SK-N-MC (cell line): ENCODE results near the gene TRIM9.

Experiments used
- DNase-seq: peaks from one replicate; pipeline ENCODE4 v3.0.0-alpha.2; 2011; ENCODE audit warnings: low read depth, low spot score
- H3K27ac ChIP-seq: fragments of 200-600 bp; sonication (generic); 2 replicates; pipeline ENCODE4 v1.5.1; 2016; ENCODE audit warnings: mixed run types
- H3K36me3 ChIP-seq: fragments of 200-600 bp; sonication (generic); 2 replicates; pipeline ENCODE4 v1.6.1; 2017; ENCODE audit warnings: antibody characterized with exemption, low read length, mixed read lengths; ENCODE audit not compliant: insufficient read depth
- H3K4me3 ChIP-seq: fragments of 200-600 bp; sonication (generic); 2 replicates; pipeline ENCODE4 v1.5.1; 2016
- H3K9ac ChIP-seq: fragments of 200-600 bp; sonication (generic); 2 replicates; pipeline ENCODE4 v1.8.0; 2017; ENCODE audit warnings: mixed run types, mixed read lengths; ENCODE audit not compliant: insufficient read length
- H3K9me3 ChIP-seq: fragments of 200-600 bp; sonication (generic); 2 replicates; pipeline ENCODE4 v1.6.1; 2017; ENCODE audit warnings: low read depth, mild to moderate bottlenecking, antibody characterized with exemption, low read length, moderate library complexity, mixed read lengths
- EZH2 ChIP-seq: fragments of 200-600 bp; sonication (generic); IDR thresholded peaks from one replicate; pipeline ENCODE4 v1.6.1; 2017; ENCODE audit warnings: antibody characterized with exemption
- FOXP2 ChIP-seq: optimal IDR thresholded peaks from 2 replicates; pipeline ENCODE3; 2011; ENCODE audit warnings: mild to moderate bottlenecking, moderate library complexity; ENCODE audit not compliant: insufficient read depth; ENCODE audit errors: extremely low read length, control extremely low read depth
- POLR2AphosphoS5 ChIP-seq: IDR thresholded peaks from 2 replicates; pipeline ENCODE4 v1.6.1; 2012; ENCODE audit warnings: mild to moderate bottlenecking, low read depth, low read length, borderline replicate concordance

TRIM9 gene

GRCh38 chr14:51056421-51056820 is 38.5 kb downstream of the TRIM9 start:
- H3K9ac ChIP-seq, result no peak overlapping the region
- H3K4me3 ChIP-seq, result no peak overlapping the region
- DNase-seq, result no peak
- TF ChIP-seq POLR2AphosphoS5, result no peak
- no peak for TF ChIP-seq EZH2
- no peak for TF ChIP-seq FOXP2
- no peaks in the 10 kb centered on the region for H3K9me3 ChIP-seq
- no peaks in the 10 kb centered on the region for H3K36me3 ChIP-seq
- H3K27ac ChIP-seq, result no peak overlapping the region

- Histone ChIP-seq H3K27ac (no peak overlapping the region), H3K36me3 (no peaks in the 10 kb centered on the region), H3K9me3 (no peaks in the 10 kb centered on the region), H3K9ac (no peak overlapping the region), H3K4me3 (no peak overlapping the region)
- TF ChIP-seq FOXP2 (no peak), POLR2AphosphoS5 (no peak), EZH2 (no peak)
- DNase-seq, result no peak
Measured at GRCh38 chr14:51053157-51053556, 41.7 kb downstream of the TRIM9 start.

- Histone ChIP-seq H3K4me3 (no peak overlapping the region), H3K36me3 (no peaks in the 10 kb centered on the region), H3K9me3 (no peaks in the 10 kb centered on the region), H3K27ac (no peak overlapping the region), H3K9ac (no peak overlapping the region)
- DNase-seq, result no peak
- TF ChIP-seq EZH2 (no peak), POLR2AphosphoS5 (no peak), FOXP2 (no peak)
Measured at GRCh38 chr14:51044961-51045360, 49.9 kb downstream of the TRIM9 start.

- H3K4me3 ChIP-seq, result no peak overlapping the region
- no peak for TF ChIP-seq FOXP2
- TF ChIP-seq EZH2, result no peak
- no peak for TF ChIP-seq POLR2AphosphoS5
- no peaks in the 10 kb centered on the region for H3K36me3 ChIP-seq
- H3K9me3 ChIP-seq, result no peaks in the 10 kb centered on the region
- DNase-seq, result no peak
- no peak overlapping the region for H3K27ac ChIP-seq
- no peak overlapping the region for H3K9ac ChIP-seq
Measured at GRCh38 chr14:51041883-51042282, 53.0 kb downstream of the TRIM9 start.

- H3K9ac ChIP-seq, result no peak overlapping the region
- H3K27ac ChIP-seq, result no peak overlapping the region
- no peaks in the 10 kb centered on the region for H3K36me3 ChIP-seq
- H3K9me3 ChIP-seq, result no peaks in the 10 kb centered on the region
- TF ChIP-seq FOXP2 (no peak), POLR2AphosphoS5 (no peak), EZH2 (no peak)
- no peak overlapping the region for H3K4me3 ChIP-seq
- DNase-seq, result no peak
Measured at GRCh38 chr14:51041108-51041531, 53.8 kb downstream of the TRIM9 start.

- DNase-seq, result no peak
- H3K36me3 ChIP-seq, result no peaks in the 10 kb centered on the region
- no peaks in the 10 kb centered on the region for H3K9me3 ChIP-seq
- H3K4me3 ChIP-seq, result no peak overlapping the region
- no peak overlapping the region for H3K27ac ChIP-seq
- TF ChIP-seq FOXP2 (no peak), EZH2 (no peak), POLR2AphosphoS5 (no peak)
- no peak overlapping the region for H3K9ac ChIP-seq
Measured at GRCh38 chr14:51039252-51039651, 55.7 kb downstream of the TRIM9 start.

GRCh38 chr14:51035611-51036192 is 59.2 kb downstream of the TRIM9 start:
- H3K9ac ChIP-seq, result no peak overlapping the region
- H3K4me3 ChIP-seq, result no peak overlapping the region
- no peaks in the 10 kb centered on the region for H3K36me3 ChIP-seq
- DNase-seq, result peak; percentile 10
- no peak overlapping the region for H3K27ac ChIP-seq
- TF ChIP-seq FOXP2 (no peak), POLR2AphosphoS5 (no peak), EZH2 (no peak)
- no peaks in the 10 kb centered on the region for H3K9me3 ChIP-seq

- no peaks in the 10 kb centered on the region for H3K9me3 ChIP-seq
- no peak overlapping the region for H3K4me3 ChIP-seq
- H3K27ac ChIP-seq, result no peak overlapping the region
- no peaks in the 10 kb centered on the region for H3K36me3 ChIP-seq
- no peak overlapping the region for H3K9ac ChIP-seq
- no peak for DNase-seq
- TF ChIP-seq FOXP2, result no peak
- TF ChIP-seq POLR2AphosphoS5, result no peak
- TF ChIP-seq EZH2, result no peak
Measured at GRCh38 chr14:51028851-51029754, 65.8 kb downstream of the TRIM9 start.
